H9 (cell line): ENCODE results near the gene ZNF341. TPM values are rescaled to one million over a fixed set of nuclear protein-coding genes. Genes with fewer than 3 reads are reported as not detected.

ENCODE experiments used
- DNase-seq: peaks from one replicate; pipeline ENCODE4 v3.0.0-alpha.2; 2017
- H2AFZ ChIP-seq: one replicate; pipeline ENCODE4 v1.6.1; 2013; ENCODE audit warnings: mild to moderate bottlenecking, low read length, control low read depth, moderate library complexity
- H2AK5ac ChIP-seq: 2 replicates; pipeline ENCODE4 v1.6.1; 2013; ENCODE audit warnings: low read length, control low read depth, mixed read lengths; ENCODE audit not compliant: insufficient read length
- H2BK120ac ChIP-seq: one replicate; pipeline ENCODE4 v1.6.1; 2013; ENCODE audit warnings: low read depth, mild to moderate bottlenecking, low read length, control low read depth, inconsistent platforms; ENCODE audit not compliant: poor library complexity, severe bottlenecking
- H2BK12ac ChIP-seq: 2 replicates; pipeline ENCODE4 v1.6.1; 2013; ENCODE audit warnings: low read length, control low read depth, mixed read lengths, low read depth; ENCODE audit not compliant: insufficient read length
- H2BK15ac ChIP-seq: 2 replicates; pipeline ENCODE4 v1.6.1; 2013; ENCODE audit warnings: low read depth, low read length, control low read depth
- H2BK20ac ChIP-seq: one replicate; pipeline ENCODE4 v1.6.1; 2013; ENCODE audit warnings: low read depth, mild to moderate bottlenecking, low read length, control low read depth, inconsistent platforms; ENCODE audit not compliant: poor library complexity, severe bottlenecking
- H2BK5ac ChIP-seq: 2 replicates; pipeline ENCODE4 v1.6.1; 2013; ENCODE audit warnings: low read length, control low read depth, mixed read lengths; ENCODE audit not compliant: insufficient read length
- H3K14ac ChIP-seq: 2 replicates; pipeline ENCODE4 v1.6.1; 2013; ENCODE audit warnings: low read length, control low read depth; ENCODE audit not compliant: insufficient read depth
- H3K18ac ChIP-seq: 2 replicates; pipeline ENCODE4 v1.6.1; 2013; ENCODE audit warnings: low read depth, mild to moderate bottlenecking, mixed read lengths, low read length, control low read depth; ENCODE audit not compliant: insufficient read length
- H3K23ac ChIP-seq: 2 replicates; pipeline ENCODE4 v1.6.1; 2013; ENCODE audit warnings: low read length, control low read depth, mixed read lengths, low read depth; ENCODE audit not compliant: insufficient read length
- H3K23me2 ChIP-seq: 2 replicates; pipeline ENCODE4 v1.6.1; 2013; ENCODE audit warnings: low read depth, mild to moderate bottlenecking, mixed read lengths, low read length, control low read depth; ENCODE audit not compliant: insufficient read length, poor library complexity, severe bottlenecking
- H3K27ac ChIP-seq: 2 replicates; pipeline ENCODE4 v1.5.1; 2013; ENCODE audit warnings: low read length, control low read depth, mixed read lengths, low read depth; ENCODE audit not compliant: insufficient read length
- H3K27me3 ChIP-seq: 2 replicates; pipeline ENCODE4 v1.6.1; 2013; ENCODE audit warnings: low read length, control low read depth, inconsistent platforms; ENCODE audit not compliant: insufficient read depth
- H3K4ac ChIP-seq: 2 replicates; pipeline ENCODE4 v1.6.1; 2013; ENCODE audit warnings: low read depth, mild to moderate bottlenecking, control low read depth, inconsistent platforms, low read length, moderate library complexity
- H3K4me1 ChIP-seq: 2 replicates; pipeline ENCODE4 v1.6.1; 2013; ENCODE audit warnings: low read length, control low read depth, inconsistent platforms; ENCODE audit not compliant: insufficient read depth
- H3K4me2 ChIP-seq: 2 replicates; pipeline ENCODE4 v1.6.1; 2013; ENCODE audit warnings: low read length, control low read depth, mixed read lengths; ENCODE audit not compliant: insufficient read length, insufficient read depth
- H3K56ac ChIP-seq: 2 replicates; pipeline ENCODE4 v1.6.1; 2013; ENCODE audit warnings: low read depth, mild to moderate bottlenecking, mixed read lengths, low read length, control low read depth; ENCODE audit not compliant: insufficient read length
- H3K79me1 ChIP-seq: 2 replicates; pipeline ENCODE4 v1.6.1; 2013; ENCODE audit warnings: low read depth, mild to moderate bottlenecking, moderate library complexity, low read length, control low read depth, inconsistent platforms; ENCODE audit not compliant: insufficient read depth, poor library complexity, severe bottlenecking
- H3K79me2 ChIP-seq: 2 replicates; pipeline ENCODE4 v1.6.1; 2013; ENCODE audit warnings: low read length, control low read depth, inconsistent platforms; ENCODE audit not compliant: insufficient read depth
- H3K9ac ChIP-seq: 2 replicates; pipeline ENCODE4 v1.6.1; 2013; ENCODE audit warnings: low read length, control low read depth, mixed read lengths; ENCODE audit not compliant: insufficient read length; ENCODE audit errors: extremely low read depth
- H3K9me3 ChIP-seq: one replicate; pipeline ENCODE4 v1.6.1; 2013; ENCODE audit warnings: low read depth, low read length, inconsistent platforms; ENCODE audit not compliant: control insufficient read depth
- H3T11ph ChIP-seq: one replicate; pipeline ENCODE4 v1.6.1; 2013; ENCODE audit warnings: mild to moderate bottlenecking, low read length, control low read depth, inconsistent platforms
- H4K20me1 ChIP-seq: one replicate; pipeline ENCODE4 v1.6.1; 2013; ENCODE audit not compliant: control insufficient read depth, insufficient read length, insufficient read depth
- H4K5ac ChIP-seq: 2 replicates; pipeline ENCODE4 v1.6.1; 2013; ENCODE audit warnings: low read depth, mild to moderate bottlenecking, mixed read lengths, low read length, control low read depth; ENCODE audit not compliant: insufficient read length
- H4K8ac ChIP-seq: replicated peaks from 2 replicates; pipeline ENCODE4 v1.6.1; 2013; ENCODE audit warnings: low read length, control low read depth, mixed read lengths, low read depth; ENCODE audit not compliant: insufficient read length
- H4K91ac ChIP-seq: 2 replicates; pipeline ENCODE4 v1.6.1; 2013; ENCODE audit warnings: low read depth, mild to moderate bottlenecking, moderate library complexity, mixed read lengths, low read length, control low read depth; ENCODE audit not compliant: insufficient read length
- H3K27ac Mint-ChIP-seq, 3 experiments: 2 replicates in 2 of 3; 3 replicates in 1 of 3; pipeline ENCODE4 v1.8.0; 2020 to 2021; ENCODE audit warnings: mixed read lengths in 3 of 3, mild to moderate bottlenecking in 1 of 3, moderate library complexity in 1 of 3
- H3K27me3 Mint-ChIP-seq: 2 replicates; pipeline ENCODE4 v1.8.0; 2021; ENCODE audit warnings: low read depth, mild to moderate bottlenecking, moderate library complexity, mixed read lengths
- H3K36me3 Mint-ChIP-seq, 3 experiments: 2 replicates in 2 of 3; 3 replicates in 1 of 3; pipeline ENCODE4 v1.8.0; 2020 to 2021; ENCODE audit warnings: low read depth in 3 of 3, mixed read lengths in 3 of 3; ENCODE audit not compliant: insufficient read depth in 1 of 3
- H3K4me1 Mint-ChIP-seq, 2 experiments: 2 replicates each; pipeline ENCODE4 v1.8.0; 2020; ENCODE audit warnings: mixed read lengths in 2 of 2
- H3K4me3 Mint-ChIP-seq, 2 experiments: 2 replicates in 1 of 2; 3 replicates in 1 of 2; pipeline ENCODE4 v1.8.0; 2020 to 2021; ENCODE audit warnings: mild to moderate bottlenecking in 2 of 2, mixed read lengths in 2 of 2, moderate library complexity in 1 of 2
- H3K9me3 Mint-ChIP-seq, 2 experiments: 2 replicates in 1 of 2; 3 replicates in 1 of 2; pipeline ENCODE4 v1.8.0; 2020; ENCODE audit warnings: mild to moderate bottlenecking in 2 of 2, mixed read lengths in 2 of 2, moderate library complexity in 1 of 2
- CTCF ChIP-seq: fragments of 200-600 bp; sonication (generic); conservative IDR thresholded peaks from 3 replicates; pipeline ENCODE4 v1.8.0; 2021; ENCODE audit warnings: antibody characterized with exemption, mild to moderate bottlenecking
- WGBS: extraction: QIAGEN DNeasy Blood & Tissue Kit; methylation state at CpG from one replicate; pipeline ENCODE4 v1.1.7; 2013; ENCODE audit warnings: missing lambda C conversion rate, low lambda C conversion rate, mixed read lengths; ENCODE audit not compliant: insufficient read length; ENCODE audit errors: extremely low coverage; 5-methylcytosine and 5-hydroxymethylcytosine counted together
- total RNA-seq: library from RNA; stranded (reverse); gene quantifications from 2 replicates; pipeline ENCODE4 v1.2.1, GENCODE V29; 2021

Gene ZNF341
- total RNA-seq, 1 experiment from 2014 or later = 5.2 TPM

- peaks cover 3 to 6% (median 4%) of the 10 kb centered on the region in 3 experiments; a peak in 3 of 7 replicates for H3K36me3 Mint-ChIP-seq
- no peak for DNase-seq
- no peak overlapping the region for H3K4me3 Mint-ChIP-seq
- WGBS = no CpG with 5 or more reads among the region's 3 CpGs
- Histone ChIP-seq H2BK15ac (no peak overlapping the region), H2AFZ (no peak overlapping the region), H3K4me2 (no peak overlapping the region), H4K8ac (no peak overlapping the region), H2BK120ac (no peak overlapping the region), H3K9ac (no peak overlapping the region), H3K4me1 (peaks cover 10% of the 10 kb centered on the region), H3K79me2 (peaks cover 2% of the 10 kb centered on the region; the same call in 1 of the 2 replicates), H3K4ac (no peak overlapping the region), H3K18ac (no peak overlapping the region), H3K9me3 (no peaks in the 10 kb centered on the region), H3K56ac (no peak overlapping the region), H3K14ac (no peak overlapping the region), H4K91ac (no peak overlapping the region), H3K27me3 (no peaks in the 10 kb centered on the region), H2AK5ac (no peak overlapping the region), H3K27ac (no peak overlapping the region), H4K5ac (no peak overlapping the region), H2BK20ac (no peak overlapping the region), H2BK12ac (no peak overlapping the region), H3K79me1 (no peaks in the 10 kb centered on the region), H3K23me2 (no peaks in the 10 kb centered on the region), H3K23ac (no peak overlapping the region), H4K20me1 (no peaks in the 10 kb centered on the region), H2BK5ac (no peak overlapping the region), H3T11ph (no peak overlapping the region)
- no peaks in the 10 kb centered on the region for H3K27me3 Mint-ChIP-seq
- no peak for TF ChIP-seq CTCF
- peak overlapping the region in 1 of 3 experiments; percentile 21; a peak in 2 of 7 replicates for H3K27ac Mint-ChIP-seq
- H3K9me3 Mint-ChIP-seq = no peaks in the 10 kb centered on the region
- H3K4me1 Mint-ChIP-seq = peaks cover 68 to 72% of the 10 kb centered on the region in 2 experiments
Observed at GRCh38 chr20:33828967-33829560, 97.3 kb downstream of the ZNF341 start.
